Tibial nerve (tissue), 4 donors: Measurements from ENCODE around the gene TMEM250. TPM values are rescaled to one million over a fixed set of nuclear protein-coding genes. Genes with fewer than 3 reads are reported as not detected.

Experiments
- DNase-seq, 2 donors: peaks; one replicate each; pipeline ENCODE4 v3.0.0-alpha.2; 2019; ENCODE audit warnings: low spot score in 2 of 2
- H3K27ac ChIP-seq, 4 donors: fragments of 200-600 bp; sonication (generic) in 3 of 4; one replicate each; pipeline ENCODE4 v1.5.1; 2017 to 2019; ENCODE audit warnings: mild to moderate bottlenecking in 1 of 4
- H3K27me3 ChIP-seq, 2 donors: fragments of 200-600 bp; sonication (generic) in 1 of 2; one replicate each; pipeline versions ENCODE4 v1.5.1 to v1.6.0; 2017 to 2019
- H3K36me3 ChIP-seq, 3 donors: fragments of 200-600 bp; sonication (generic); one replicate each; pipeline ENCODE4 v1.5.1; 2018 to 2019
- H3K4me1 ChIP-seq, 4 donors: fragments of 200-600 bp; sonication (generic) in 3 of 4; one replicate each; pipeline ENCODE4 v1.5.1; 2017 to 2019
- H3K4me3 ChIP-seq, 4 donors: fragments of 200-600 bp; sonication (generic) in 3 of 4; one replicate each; pipeline ENCODE4 v1.5.1; 2017 to 2019; ENCODE audit warnings: mild to moderate bottlenecking in 1 of 4, moderate library complexity in 1 of 4
- H3K9me3 ChIP-seq, 4 donors: fragments of 200-600 bp; sonication (generic) in 3 of 4; one replicate each; pipeline ENCODE4 v1.5.1; 2017 to 2019
- EP300 ChIP-seq, 2 donors: sonication (generic); formaldehyde crosslinking; IDR thresholded peaks; one replicate each; pipeline ENCODE4 v1.6.1; 2017; ENCODE audit warnings: antibody characterized with exemption in 2 of 2, mild to moderate bottlenecking in 1 of 2
- POLR2A ChIP-seq, 2 donors: fragments of 450-650 bp; IDR thresholded peaks; one replicate each; pipeline ENCODE4 v1.6.1; 2017; ENCODE audit warnings: antibody characterized with exemption in 2 of 2, mild to moderate bottlenecking in 2 of 2, moderate library complexity in 2 of 2
- WGBS, 2 donors: methylation state at CpG; one replicate each; pipeline ENCODE4 v1.1.5; 2018; 5-methylcytosine and 5-hydroxymethylcytosine counted together
- total RNA-seq, 4 donors: library from RNA; depleted of rRNA; stranded (reverse); fragments of >200 nt; gene quantifications; one replicate each; pipeline ENCODE4 v1.1.0, GENCODE V29; 2016
- TF ChIP-seq, protein P1 (sequence below), 5 experiments: fragments of 200-600 bp in 3 of 5; fragments of 450-650 bp in 2 of 5; sonication (generic) in 3 of 5; IDR thresholded peaks; one replicate each; pipeline ENCODE4 v1.5.1; 2016 to 2019; ENCODE audit warnings: antibody characterized with exemption in 5 of 5, mild to moderate bottlenecking in 3 of 5, moderate library complexity in 2 of 5

The TMEM250 gene
- total RNA-seq, 4 donors from 2014 or later, result 24.3 to 47.7 (median 26.6) TPM

DNA sequence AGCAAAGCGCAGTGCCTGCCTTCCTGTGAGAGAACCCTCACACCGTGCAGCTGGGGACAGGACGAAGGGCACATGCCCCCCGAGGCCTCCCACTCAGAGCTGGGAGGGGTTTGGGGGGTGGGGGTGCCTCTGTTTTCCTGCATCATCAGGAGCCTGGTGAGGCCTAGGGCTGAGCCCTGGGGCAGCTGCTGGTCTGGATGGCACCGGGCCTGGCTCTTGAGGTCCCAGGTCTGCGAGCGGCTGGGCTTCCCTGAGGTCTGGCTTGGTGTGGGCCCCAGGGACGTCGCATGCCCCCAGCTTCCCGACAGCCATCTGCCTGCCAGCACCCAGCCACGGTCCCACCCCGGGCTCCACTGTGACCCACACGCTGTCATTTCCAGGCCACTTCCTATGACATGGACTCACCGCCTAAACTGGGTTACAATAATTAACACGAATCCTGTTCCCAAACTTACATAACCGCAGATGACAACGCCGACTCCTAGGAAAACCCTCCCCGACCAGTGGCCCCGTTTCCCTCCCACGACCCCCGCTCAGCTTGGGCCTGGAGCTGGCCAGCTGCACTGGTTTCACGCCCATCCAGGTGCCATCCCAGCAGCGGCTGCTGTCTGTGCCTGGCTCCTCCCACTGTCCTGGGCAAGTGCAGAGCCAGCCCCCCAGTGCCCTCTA lies 32.3 kb downstream of the TMEM250 start:
- Histone ChIP-seq H3K27ac (peak overlapping the region; percentile 14 to 91 (median 74)), H3K27me3 (no peaks in the 10 kb centered on the region)

DNA sequence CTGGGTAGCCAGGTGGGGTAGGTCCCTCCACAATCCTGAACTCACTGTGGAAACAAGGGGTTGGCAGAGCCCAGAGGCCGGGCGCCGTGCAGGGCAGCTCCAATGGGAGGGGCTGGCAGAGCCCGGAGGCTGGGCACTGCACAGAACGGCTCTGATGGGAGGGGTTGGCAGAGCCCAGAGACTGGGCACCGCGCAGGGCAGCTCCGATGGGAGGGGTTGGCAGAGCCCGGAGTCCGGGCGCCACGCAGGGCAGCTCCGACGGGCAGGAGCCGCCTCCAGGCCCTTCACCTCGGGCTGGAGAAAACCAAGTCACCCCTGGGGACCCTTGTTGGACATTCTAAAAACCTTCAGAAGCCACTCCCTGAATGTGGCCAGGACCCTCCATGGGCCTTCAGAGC lies 32.9 kb downstream of the TMEM250 start:
- Histone ChIP-seq H3K4me3 (no peak overlapping the region), H3K36me3 (peaks cover 0 to 16% (median 0%) of the 10 kb centered on the region in 3 donors), H3K9me3 (no peaks in the 10 kb centered on the region), H3K4me1 (peaks cover 0 to 97% (median 38%) of the 10 kb centered on the region in 4 donors), H3K27ac (peak overlapping the region; percentile 14 to 91 (median 74)), H3K27me3 (no peaks in the 10 kb centered on the region)
- WGBS, 2 donors, result 51 to 53% methylated on average over 16 of the region's 16 CpGs
- no peak for DNase-seq
- TF ChIP-seq, protein P1, sequence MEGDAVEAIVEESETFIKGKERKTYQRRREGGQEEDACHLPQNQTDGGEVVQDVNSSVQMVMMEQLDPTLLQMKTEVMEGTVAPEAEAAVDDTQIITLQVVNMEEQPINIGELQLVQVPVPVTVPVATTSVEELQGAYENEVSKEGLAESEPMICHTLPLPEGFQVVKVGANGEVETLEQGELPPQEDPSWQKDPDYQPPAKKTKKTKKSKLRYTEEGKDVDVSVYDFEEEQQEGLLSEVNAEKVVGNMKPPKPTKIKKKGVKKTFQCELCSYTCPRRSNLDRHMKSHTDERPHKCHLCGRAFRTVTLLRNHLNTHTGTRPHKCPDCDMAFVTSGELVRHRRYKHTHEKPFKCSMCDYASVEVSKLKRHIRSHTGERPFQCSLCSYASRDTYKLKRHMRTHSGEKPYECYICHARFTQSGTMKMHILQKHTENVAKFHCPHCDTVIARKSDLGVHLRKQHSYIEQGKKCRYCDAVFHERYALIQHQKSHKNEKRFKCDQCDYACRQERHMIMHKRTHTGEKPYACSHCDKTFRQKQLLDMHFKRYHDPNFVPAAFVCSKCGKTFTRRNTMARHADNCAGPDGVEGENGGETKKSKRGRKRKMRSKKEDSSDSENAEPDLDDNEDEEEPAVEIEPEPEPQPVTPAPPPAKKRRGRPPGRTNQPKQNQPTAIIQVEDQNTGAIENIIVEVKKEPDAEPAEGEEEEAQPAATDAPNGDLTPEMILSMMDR (IDR thresholded peaks at IDR 0.05), result no peak
- TF ChIP-seq EP300 (IDR thresholded peaks at IDR 0.05) (no peak), POLR2A (IDR thresholded peaks at IDR 0.05) (no peak)

More for the DNA sequence above, 32.3 kb downstream of the TMEM250 start:
- Histone ChIP-seq H3K9me3 (no peaks in the 10 kb centered on the region), H3K4me1 (peaks cover 0 to 97% (median 43%) of the 10 kb centered on the region in 4 donors), H3K36me3 (peaks cover 0 to 16% (median 0%) of the 10 kb centered on the region in 3 donors), H3K4me3 (no peak overlapping the region)
- WGBS, 2 donors, result 49 to 59% methylated on average over 19 to 20 of the region's 24 CpGs
- TF ChIP-seq, protein P1 (IDR thresholded peaks at IDR 0.05), result no peak
- TF ChIP-seq POLR2A (IDR thresholded peaks at IDR 0.05) (no peak), EP300 (IDR thresholded peaks at IDR 0.05) (no peak)
- no peak for DNase-seq

DNA sequence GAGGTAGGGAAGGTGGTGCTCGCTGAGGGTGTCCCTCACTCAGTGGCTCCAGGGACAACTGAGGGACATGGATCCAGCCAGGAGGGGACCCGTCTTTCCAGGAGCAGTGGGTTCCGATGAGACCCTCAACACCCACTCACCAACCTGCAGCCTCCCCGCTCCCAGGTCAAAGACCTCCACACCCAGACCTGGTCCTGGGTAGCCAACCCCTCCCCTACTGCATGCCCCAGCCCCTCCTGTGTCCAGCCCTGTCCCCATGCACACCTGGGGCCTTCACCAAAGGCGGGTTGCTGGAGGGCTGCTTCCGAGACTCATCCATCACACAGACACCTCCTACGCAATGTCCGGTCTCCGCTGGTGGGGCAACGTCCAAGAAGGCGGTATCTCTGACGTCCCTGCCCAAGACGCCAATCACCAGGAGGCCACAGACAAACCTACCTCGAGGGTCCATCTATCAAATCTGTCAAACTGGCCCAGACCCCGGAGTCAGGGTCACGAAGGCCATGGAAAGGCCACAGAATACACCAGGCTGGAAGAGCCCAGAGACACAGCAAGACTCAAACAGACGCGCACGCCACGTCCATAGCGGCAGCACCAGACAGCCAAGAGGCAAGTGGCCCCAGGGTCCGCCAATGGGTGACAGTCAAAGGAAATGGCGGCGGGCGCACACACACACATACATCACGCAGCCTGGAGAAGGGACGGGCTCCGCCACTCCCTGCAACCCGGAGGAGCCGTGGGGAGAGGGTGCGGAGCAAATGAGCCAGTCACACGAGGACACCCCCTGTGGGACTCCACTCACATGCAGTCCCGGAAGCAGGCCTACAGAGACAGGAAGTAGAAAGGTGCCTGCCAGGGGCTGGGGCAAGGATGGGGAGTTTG lies 34.4 kb downstream of the TMEM250 start:
- Histone ChIP-seq H3K9me3 (no peaks in the 10 kb centered on the region), H3K4me3 (no peak overlapping the region), H3K36me3 (peaks cover 0 to 16% (median 0%) of the 10 kb centered on the region in 3 donors), H3K4me1 (peaks cover 0 to 97% (median 32%) of the 10 kb centered on the region in 4 donors), H3K27ac (no peak overlapping the region), H3K27me3 (no peaks in the 10 kb centered on the region)
- no peak for DNase-seq
- TF ChIP-seq, protein P1 (IDR thresholded peaks at IDR 0.05), result no peak
- TF ChIP-seq EP300 (IDR thresholded peaks at IDR 0.05) (no peak), POLR2A (IDR thresholded peaks at IDR 0.05) (no peak)
- 87 to 90% methylated on average over 33 of the region's 33 CpGs for WGBS, 2 donors

DNA sequence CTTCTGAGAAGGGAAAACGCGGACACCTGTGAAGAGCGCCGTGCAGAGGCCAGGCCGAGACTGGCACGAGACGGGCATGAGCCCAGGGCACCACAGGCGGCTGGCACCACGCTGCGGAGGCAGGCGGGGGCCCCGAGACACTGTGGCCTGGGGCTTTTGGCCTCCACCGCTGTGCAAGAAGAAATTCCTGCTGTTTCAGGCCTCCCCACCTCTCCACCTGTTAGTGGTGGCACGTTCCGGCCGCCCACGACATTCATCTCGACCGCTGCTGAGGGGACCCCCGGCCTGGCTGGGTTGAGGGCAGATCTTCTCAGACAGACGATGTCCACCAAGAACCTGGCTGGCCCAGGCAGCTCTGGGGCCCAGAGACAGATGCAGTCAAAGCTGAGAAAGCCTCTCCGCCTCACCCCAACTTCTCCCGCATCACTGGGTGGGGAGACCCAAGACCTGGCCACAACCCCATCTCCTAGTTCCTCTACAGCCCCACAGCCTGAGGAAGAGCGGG lies 35.1 kb downstream of the TMEM250 start:
- TF ChIP-seq EP300 (IDR thresholded peaks at IDR 0.05) (no peak), POLR2A (IDR thresholded peaks at IDR 0.05) (no peak)
- TF ChIP-seq, protein P1 (IDR thresholded peaks at IDR 0.05), result no peak
- Histone ChIP-seq H3K36me3 (peaks cover 0 to 16% (median 0%) of the 10 kb centered on the region in 3 donors), H3K27me3 (no peaks in the 10 kb centered on the region), H3K4me1 (peaks cover 0 to 97% (median 32%) of the 10 kb centered on the region in 4 donors), H3K27ac (no peak overlapping the region), H3K9me3 (no peaks in the 10 kb centered on the region), H3K4me3 (no peak overlapping the region)
- no peak for DNase-seq
- 91 to 93% methylated on average over 24 of the region's 24 CpGs for WGBS, 2 donors
